CD8-positive, alpha-beta memory T cell (primary cell): ENCODE measurements around the gene SNRPE. TPM values are rescaled to one million over a fixed set of nuclear protein-coding genes. Genes with fewer than 3 reads are reported as not detected.
A peak's percentile ranks its signal among the peaks of the same experiment; 100 is the strongest.

ENCODE experiments used
- CTCF ChIA-PET: fragments of 350-600 bp; sonication (Branson Sonifier 250); formaldehyde crosslinking; loops from one replicate; lab custom pipeline; 2021; ENCODE audit warnings: antibody characterized with exemption; lab: Charles Lee
- POLR2A ChIA-PET: fragments of 350-600 bp; sonication (Branson Sonifier 250); formaldehyde crosslinking; loops from one replicate; lab custom pipeline; 2021; ENCODE audit warnings: antibody characterized with exemption; lab: Charles Lee
- DNase-seq, 5 donors: peaks; one replicate each; pipeline versions ENCODE4 v3.0.0 to v3.0.0-alpha.2; 2020 to 2022; ENCODE audit warnings: mixed read lengths in 1 of 5
- H3K27ac ChIP-seq: one replicate; pipeline ENCODE4 v1.7.0; 2013; ENCODE audit warnings: low read depth, mild to moderate bottlenecking, low read length, moderate library complexity
- H3K27me3 ChIP-seq: 2 replicates; pipeline ENCODE4 v1.7.0; 2013; ENCODE audit warnings: low read length, mild to moderate bottlenecking; ENCODE audit not compliant: insufficient read depth, poor library complexity, severe bottlenecking
- H3K36me3 ChIP-seq: 2 replicates; pipeline ENCODE4 v1.7.0; 2013; ENCODE audit warnings: mild to moderate bottlenecking, low read length, moderate library complexity; ENCODE audit not compliant: insufficient read depth
- H3K4me1 ChIP-seq: 2 replicates; pipeline ENCODE4 v1.7.0; 2013; ENCODE audit warnings: mild to moderate bottlenecking, low read length, moderate library complexity; ENCODE audit not compliant: insufficient read depth
- H3K4me3 ChIP-seq: 2 replicates; pipeline ENCODE4 v1.7.0; 2013; ENCODE audit warnings: mild to moderate bottlenecking, low read length
- H3K9me3 ChIP-seq: 2 replicates; pipeline ENCODE4 v1.7.0; 2013; ENCODE audit warnings: mild to moderate bottlenecking, low read length
- H3K27ac Mint-ChIP-seq, 8 donors: one replicate each; pipeline ENCODE4 v1.8.0; 2020 to 2021; ENCODE audit warnings: mixed read lengths in 8 of 8, mild to moderate bottlenecking in 6 of 8, inconsistent platforms in 3 of 8, moderate library complexity in 3 of 8
- H3K27me3 Mint-ChIP-seq, 2 donors: one replicate each; pipeline ENCODE4 v1.8.0; 2020 to 2021; ENCODE audit warnings: mixed read lengths in 2 of 2, mild to moderate bottlenecking in 1 of 2, moderate library complexity in 1 of 2
- H3K36me3 Mint-ChIP-seq, 3 donors: one replicate each; pipeline ENCODE4 v1.8.0; 2020 to 2021; ENCODE audit warnings: mixed read lengths in 3 of 3, inconsistent platforms in 1 of 3, mild to moderate bottlenecking in 1 of 3
- H3K4me1 Mint-ChIP-seq, 3 donors: one replicate each; pipeline ENCODE4 v1.8.0; 2020 to 2021; ENCODE audit warnings: mixed read lengths in 3 of 3, inconsistent platforms in 1 of 3, mild to moderate bottlenecking in 1 of 3
- H3K4me3 Mint-ChIP-seq, 7 donors: one replicate each; pipeline ENCODE4 v1.8.0; 2020 to 2021; ENCODE audit warnings: mixed read lengths in 7 of 7, mild to moderate bottlenecking in 6 of 7, moderate library complexity in 4 of 7, inconsistent platforms in 2 of 7
- H3K9me3 Mint-ChIP-seq, 5 donors: one replicate each; pipeline ENCODE4 v1.8.0; 2020 to 2022; ENCODE audit warnings: mixed read lengths in 5 of 5, mild to moderate bottlenecking in 3 of 5, moderate library complexity in 2 of 5, inconsistent platforms in 1 of 5
- polyA plus RNA-seq: library from polyadenylated mRNA; unstranded; fragments of 300-500 nt; fragmentation: Illumina TruSeq; gene quantifications from one replicate; pipeline ENCODE4 v1.2.3, GENCODE V29; 2021
- total RNA-seq, 2 experiments: library from RNA; stranded (reverse); gene quantifications; one replicate each; pipeline ENCODE4 v1.2.3, GENCODE V29; 2021

SNRPE gene
- total RNA-seq (100 to 1,000 TPM; 392 to 421 TPM), polyA plus RNA-seq (238 TPM)

- POLR2A ChIA-PET: no interaction called here
- no peaks in the 10 kb centered on the region for H3K27me3 ChIP-seq
Observed at GRCh38 chr1:203861379-203862184, at the start of gene SNRPE. SNRPE (plus strand) TSS chr1:203861599; CDS start chr1:203861660, 61 bp downstream.

DNA sequence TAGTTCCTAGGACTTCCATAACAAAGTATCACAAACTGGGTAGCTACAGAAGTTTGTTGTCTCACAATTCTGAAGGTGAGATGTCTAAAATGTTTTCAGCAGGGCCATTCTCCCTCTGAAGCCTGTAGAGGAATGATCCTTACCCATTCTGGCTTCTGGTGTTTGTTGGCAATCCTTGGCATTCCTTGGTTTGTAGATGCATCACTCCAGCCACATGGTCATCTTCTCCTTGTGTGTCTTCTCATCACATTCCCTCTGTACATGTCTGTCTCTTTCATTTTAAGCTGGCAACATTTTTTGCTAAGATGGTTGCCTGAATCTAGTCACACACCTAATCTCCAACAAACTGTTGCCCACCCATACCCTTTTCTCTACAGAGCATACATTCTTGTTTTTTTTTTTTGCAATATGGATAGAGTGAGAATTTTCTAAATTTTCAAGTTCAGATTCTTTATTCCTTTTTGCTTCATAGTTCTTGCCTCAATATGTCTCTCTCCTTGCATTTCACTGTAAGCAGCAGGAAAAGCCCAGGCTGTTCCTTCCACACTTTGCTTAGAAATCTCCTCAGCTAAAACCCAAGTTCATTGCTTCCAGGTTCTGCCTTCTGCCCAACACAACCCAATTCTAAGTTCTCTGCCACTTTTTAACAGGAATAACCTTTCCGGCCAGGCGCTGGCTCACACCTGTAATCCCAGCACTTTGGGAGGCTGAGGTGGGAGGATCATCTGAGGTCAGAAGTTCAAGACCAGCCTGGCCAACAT, 47.6 kb upstream of the SNRPE start:
- peaks cover 9 to 67% (median 25%) of the 10 kb centered on the region in 3 donors for H3K36me3 Mint-ChIP-seq
- H3K27ac ChIP-seq: no peak overlapping the region
- H3K27me3 ChIP-seq: no peaks in the 10 kb centered on the region
- H3K4me1 Mint-ChIP-seq: peaks cover 27 to 48% (median 44%) of the 10 kb centered on the region in 3 donors
- no peaks in the 10 kb centered on the region for H3K4me1 ChIP-seq
- H3K27ac Mint-ChIP-seq: peak overlapping the region in 6 of 8 donors; percentile 14 to 73 (median 57)
- ChIA-PET POLR2A (no interaction called here), CTCF (no interaction called here)
- DNase-seq: no peak
- H3K9me3 ChIP-seq: no peaks in the 10 kb centered on the region
- peaks cover 0 to 2% (median 0%) of the 10 kb centered on the region in 5 donors for H3K9me3 Mint-ChIP-seq
- peaks cover 9% of the 10 kb centered on the region for H3K36me3 ChIP-seq
- H3K4me3 ChIP-seq: no peak overlapping the region
- no peaks in the 10 kb centered on the region for H3K27me3 Mint-ChIP-seq
- no peak overlapping the region for H3K4me3 Mint-ChIP-seq

More at GRCh38 chr1:203861379-203862184, at the start of gene SNRPE:
- H3K4me3 Mint-ChIP-seq: peak within 1 kb of the TSS; percentile 97 to 100 (median 100)
- peaks cover 19 to 33% (median 21%) of the 10 kb centered on the region in 3 donors for H3K4me1 Mint-ChIP-seq
- H3K9me3 Mint-ChIP-seq: no peaks in the 10 kb centered on the region
- peak; percentile 94 to 98 (median 96) for DNase-seq
- H3K27ac Mint-ChIP-seq: peak within 1 kb of the TSS; percentile 87 to 99 (median 97)
- H3K36me3 ChIP-seq: peaks cover 22% of the 10 kb centered on the region
- H3K4me1 ChIP-seq: peaks cover 16% of the 10 kb centered on the region
- H3K4me3 ChIP-seq: peak within 1 kb of the TSS; percentile 96
- no peaks in the 10 kb centered on the region for H3K9me3 ChIP-seq
- H3K27ac ChIP-seq: peak within 1 kb of the TSS; percentile 83
- H3K36me3 Mint-ChIP-seq: peaks cover 0 to 38% (median 12%) of the 10 kb centered on the region in 3 donors
- CTCF ChIA-PET: interaction anchor here (0.7 to 2.5 kb wide), 7 partner anchors 10 to 549 kb away, joined by 3 to 24 read pairs (median 4); partner anchors contain the start of gene LAX1
- H3K27me3 Mint-ChIP-seq: peaks cover 0 to 2% of the 10 kb centered on the region in 2 donors

DNA sequence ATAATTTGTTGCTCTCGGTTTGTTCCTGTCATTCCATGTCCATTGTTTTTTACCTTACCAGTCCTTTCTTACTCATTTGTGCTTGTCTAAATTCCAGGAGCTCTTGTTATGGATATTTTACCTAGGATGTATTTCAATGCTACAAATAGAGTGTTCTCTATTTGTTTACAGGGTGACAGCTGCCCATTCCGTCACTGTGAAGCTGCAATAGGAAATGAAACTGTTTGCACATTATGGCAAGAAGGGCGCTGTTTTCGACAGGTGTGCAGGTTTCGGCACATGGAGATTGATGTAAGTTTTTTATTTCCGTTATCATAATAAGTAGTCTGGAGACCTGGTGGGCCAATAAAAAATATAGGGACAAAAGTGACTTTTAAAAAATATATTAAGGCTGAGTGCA, 43.0 kb upstream of the SNRPE start:
- peak overlapping the region in 1 of 8 donors; percentile 18 for H3K27ac Mint-ChIP-seq
- H3K9me3 Mint-ChIP-seq: peaks cover 0 to 2% (median 0%) of the 10 kb centered on the region in 5 donors
- H3K27me3 ChIP-seq: no peaks in the 10 kb centered on the region
- peaks cover 38% of the 10 kb centered on the region for H3K36me3 ChIP-seq
- H3K4me3 ChIP-seq: no peak overlapping the region
- no peak for DNase-seq
- no peaks in the 10 kb centered on the region for H3K9me3 ChIP-seq
- H3K4me3 Mint-ChIP-seq: no peak overlapping the region
- H3K4me1 Mint-ChIP-seq: peaks cover 34 to 53% (median 44%) of the 10 kb centered on the region in 3 donors
- H3K27ac ChIP-seq: no peak overlapping the region
- POLR2A ChIA-PET: no interaction called here
- no peaks in the 10 kb centered on the region for H3K4me1 ChIP-seq
- CTCF ChIA-PET: no interaction called here
- H3K27me3 Mint-ChIP-seq: no peaks in the 10 kb centered on the region
- H3K36me3 Mint-ChIP-seq: peaks cover 15 to 75% (median 38%) of the 10 kb centered on the region in 3 donors

GRCh38 chr1:203823306-203823705, 38.1 kb upstream of the SNRPE start:
- no peak overlapping the region for H3K4me3 Mint-ChIP-seq
- H3K27me3 Mint-ChIP-seq: no peaks in the 10 kb centered on the region
- Histone ChIP-seq H3K27me3 (no peaks in the 10 kb centered on the region), H3K36me3 (peaks cover 42% of the 10 kb centered on the region), H3K27ac (no peak overlapping the region), H3K4me3 (no peak overlapping the region), H3K4me1 (no peaks in the 10 kb centered on the region), H3K9me3 (no peaks in the 10 kb centered on the region)
- peaks cover 9 to 75% (median 30%) of the 10 kb centered on the region in 3 donors for H3K36me3 Mint-ChIP-seq
- DNase-seq: no peak
- ChIA-PET POLR2A (no interaction called here), CTCF (interaction anchor here (1.3 kb wide), 1 partner anchor 40 kb away, joined by 4 read pairs; no protein-coding TSS in a partner anchor)
- H3K9me3 Mint-ChIP-seq: no peaks in the 10 kb centered on the region
- H3K4me1 Mint-ChIP-seq: peaks cover 27 to 53% (median 41%) of the 10 kb centered on the region in 3 donors
- H3K27ac Mint-ChIP-seq: peak overlapping the region in 3 of 8 donors; percentile 4 to 68 (median 58)

DNA sequence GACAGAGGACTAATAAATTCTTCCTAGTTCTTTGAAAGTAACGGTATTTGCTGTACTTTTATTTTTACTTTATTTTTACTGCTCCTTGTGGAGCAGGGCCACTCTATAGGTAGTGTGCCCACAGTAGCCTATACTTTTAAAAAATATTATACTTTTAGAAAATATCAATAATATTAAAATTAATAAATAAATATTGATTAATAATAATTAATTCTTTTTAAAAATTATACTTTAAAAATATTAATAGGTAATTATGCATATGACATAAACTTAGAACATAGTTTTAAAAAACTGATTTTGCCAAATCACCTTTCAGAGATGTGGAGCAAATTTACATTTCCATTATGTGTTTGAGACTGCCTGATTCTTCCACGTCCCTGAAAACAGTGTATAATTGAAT, 35.2 kb upstream of the SNRPE start:
- ChIA-PET POLR2A (no interaction called here), CTCF (no interaction called here)
- H3K36me3 ChIP-seq: peaks cover 51% of the 10 kb centered on the region
- Mint-ChIP-seq H3K27me3 (no peaks in the 10 kb centered on the region), H3K27ac (no peak overlapping the region), H3K36me3 (peaks cover 6 to 82% (median 22%) of the 10 kb centered on the region in 3 donors), H3K4me1 (peaks cover 22 to 48% (median 38%) of the 10 kb centered on the region in 3 donors), H3K4me3 (no peak overlapping the region), H3K9me3 (no peaks in the 10 kb centered on the region)
- no peaks in the 10 kb centered on the region for H3K9me3 ChIP-seq
- no peaks in the 10 kb centered on the region for H3K4me1 ChIP-seq
- H3K4me3 ChIP-seq: no peak overlapping the region
- H3K27me3 ChIP-seq: no peaks in the 10 kb centered on the region
- no peak overlapping the region for H3K27ac ChIP-seq
- DNase-seq: no peak

DNA sequence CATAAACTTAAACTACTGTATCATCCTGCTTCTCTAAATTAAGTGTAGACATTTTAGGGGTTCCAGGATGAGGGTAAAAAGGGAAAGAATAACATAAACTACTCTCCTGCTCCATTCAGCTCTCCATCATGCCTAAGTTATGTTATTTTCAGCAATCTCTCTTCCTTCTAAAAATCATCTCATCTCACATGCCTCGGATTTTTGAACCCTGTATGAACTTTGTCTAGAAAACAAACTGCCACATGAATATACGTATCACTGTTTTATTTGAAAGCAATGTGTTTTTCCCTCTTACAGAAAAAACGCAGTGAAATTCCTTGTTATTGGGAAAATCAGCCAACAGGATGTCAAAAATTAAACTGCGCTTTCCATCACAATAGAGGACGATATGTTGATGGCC, 33.4 kb upstream of the SNRPE start:
- DNase-seq: no peak
- Histone ChIP-seq H3K4me1 (no peaks in the 10 kb centered on the region), H3K4me3 (no peak overlapping the region), H3K36me3 (peaks cover 45% of the 10 kb centered on the region), H3K27me3 (no peaks in the 10 kb centered on the region), H3K27ac (no peak overlapping the region), H3K9me3 (no peaks in the 10 kb centered on the region)
- POLR2A ChIA-PET: no interaction called here
- Mint-ChIP-seq H3K9me3 (no peaks in the 10 kb centered on the region), H3K27me3 (no peaks in the 10 kb centered on the region), H3K4me1 (peaks cover 11 to 35% (median 26%) of the 10 kb centered on the region in 3 donors), H3K4me3 (no peak overlapping the region), H3K36me3 (peaks cover 0 to 81% (median 10%) of the 10 kb centered on the region in 3 donors), H3K27ac (no peak overlapping the region)
- CTCF ChIA-PET: no interaction called here

DNA sequence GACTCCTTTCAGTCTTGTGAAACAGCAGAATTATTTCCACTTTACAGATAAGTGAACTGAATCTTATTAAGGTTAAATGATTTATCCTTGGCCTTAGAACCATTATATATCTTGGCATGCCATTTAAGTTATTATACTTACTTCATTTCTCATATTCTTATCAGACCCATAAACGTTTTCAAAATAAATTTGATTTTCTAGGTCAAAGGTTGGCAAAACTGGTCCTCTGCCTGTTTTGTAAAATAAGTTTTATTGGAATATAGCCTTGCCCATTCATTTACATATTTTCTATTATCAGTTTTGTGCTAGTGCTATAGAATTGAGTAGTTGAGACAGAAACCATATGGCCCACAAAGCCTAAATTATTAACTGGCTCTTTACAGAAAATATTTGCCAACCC, 32.9 kb upstream of the SNRPE start:
- CTCF ChIA-PET: no interaction called here

More for the DNA sequence above, 32.9 kb upstream of the SNRPE start:
- H3K4me1 ChIP-seq: no peaks in the 10 kb centered on the region
- H3K36me3 ChIP-seq: peaks cover 41% of the 10 kb centered on the region
- Mint-ChIP-seq H3K27me3 (no peaks in the 10 kb centered on the region), H3K36me3 (peaks cover 0 to 77% (median 10%) of the 10 kb centered on the region in 3 donors), H3K4me1 (peaks cover 11 to 30% (median 22%) of the 10 kb centered on the region in 3 donors), H3K9me3 (no peaks in the 10 kb centered on the region), H3K27ac (no peak overlapping the region), H3K4me3 (no peak overlapping the region)
- no peak for DNase-seq
- no peaks in the 10 kb centered on the region for H3K27me3 ChIP-seq
- H3K4me3 ChIP-seq: no peak overlapping the region
- H3K27ac ChIP-seq: no peak overlapping the region
- POLR2A ChIA-PET: no interaction called here
- no peaks in the 10 kb centered on the region for H3K9me3 ChIP-seq
